HG02610 (cell line): ENCODE data around the gene PIN1.

Experiments used
- ATAC-seq: cut with Tn5 transposase; IDR thresholded peaks from one replicate; pipeline ENCODE4 v1.9.1; 2021; ENCODE audit warnings: mild to moderate bottlenecking, moderate library complexity; ENCODE audit not compliant: unreplicated experiment

The PIN1 gene

GRCh38 chr19:9883231-9883758 lies 48.2 kb downstream of the PIN1 start:
- ATAC-seq: no peak

- ATAC-seq: no peak
Measured at GRCh38 chr19:9883764-9884163, 48.6 kb downstream of the PIN1 start.

GRCh38 chr19:9885077-9885552 lies 50.0 kb downstream of the PIN1 start:
- no peak for ATAC-seq

- ATAC-seq: no peak
Measured at GRCh38 chr19:9891609-9892373, 56.7 kb downstream of the PIN1 start.
